Small intestine (tissue), 7 donors: Measurements from ENCODE around the gene HNRNPLL. TPM values are rescaled to one million over a fixed set of nuclear protein-coding genes. Genes with fewer than 3 reads are reported as not detected.
"Not testable (repeated sequence)": the region's sequence is repeated elsewhere in the genome, so short reads cannot be mapped to it uniquely, and the experiment has no call there.

Experiments
- DNase-seq, 2 donors: peaks; one replicate each; pipeline versions ENCODE4 v3.0.0 to v3.0.0-alpha.2; 2013
- FAIRE-seq: peaks from 2 replicates; lab custom pipeline; 2012; peaks lifted over from hg19 to GRCh38; lab: Jason Lieb, UNC
- H3K27ac ChIP-seq, 3 donors: one replicate each; pipeline ENCODE4 v1.5.1; 2013; ENCODE audit warnings: low read length in 2 of 3, mild to moderate bottlenecking in 2 of 3, control low read depth in 1 of 3, inconsistent platforms in 1 of 3, low read depth in 1 of 3, moderate library complexity in 1 of 3
- H3K27me3 ChIP-seq, 3 donors: one replicate each; pipeline ENCODE4 v1.6.1; 2013; ENCODE audit warnings: low read length in 3 of 3, inconsistent platforms in 1 of 3; ENCODE audit not compliant: control insufficient read depth in 3 of 3, insufficient read depth in 3 of 3
- H3K36me3 ChIP-seq, 3 donors: one replicate each; pipeline ENCODE4 v1.6.1; 2013; ENCODE audit warnings: low read length in 3 of 3, inconsistent platforms in 1 of 3, low read depth in 1 of 3, mild to moderate bottlenecking in 1 of 3, moderate library complexity in 1 of 3; ENCODE audit not compliant: control insufficient read depth in 3 of 3, insufficient read depth in 2 of 3
- H3K4me1 ChIP-seq, 3 donors: one replicate each; pipeline ENCODE4 v1.6.1; 2013; ENCODE audit warnings: low read length in 2 of 3, inconsistent platforms in 1 of 3, low read depth in 1 of 3, mild to moderate bottlenecking in 1 of 3, moderate library complexity in 1 of 3; ENCODE audit not compliant: control insufficient read depth in 3 of 3, insufficient read depth in 2 of 3
- H3K4me3 ChIP-seq, 3 donors: one replicate each; pipeline ENCODE4 v1.5.1; 2013; ENCODE audit warnings: low read length in 3 of 3, control low read depth in 1 of 3, inconsistent platforms in 1 of 3, low read depth in 1 of 3, mild to moderate bottlenecking in 1 of 3, moderate library complexity in 1 of 3
- H3K9me3 ChIP-seq, 2 donors: one replicate each; pipeline ENCODE4 v1.6.1; 2013; ENCODE audit warnings: low read depth in 1 of 2, low read length in 1 of 2; ENCODE audit not compliant: control insufficient read depth in 2 of 2, insufficient read depth in 1 of 2
- WGBS, 3 donors: extraction: QIAGEN DNeasy Blood & Tissue Kit; methylation state at CpG; one replicate each; pipeline ENCODE4 v1.1.7; 2013; 5-methylcytosine and 5-hydroxymethylcytosine counted together
- polyA plus RNA-seq, 4 donors: library from polyadenylated mRNA; stranded (reverse) in 3 of 4; unstranded in 1 of 4; fragments of 200-250 nt in 3 of 4; fragments of 120-200 nt in 1 of 4; gene quantifications; one replicate each; pipeline versions ENCODE4 v1.2.1 to v1.2.3, GENCODE V29; 2013
- donor health status: healthy with polysubstance abuse.
- donor health status: control.
- donor health status: control.
- donor health status: Bipolar disorder and iron deficiency.
- donor health status: healthy.

HNRNPLL gene
- polyA plus RNA-seq, 4 donors: 17.3 to 36.3 (median 19.7) TPM

GRCh38 chr2:38539086-38539485 lies 63.6 kb downstream of the HNRNPLL start:
- H3K36me3 ChIP-seq: no peaks in the 10 kb centered on the region
- FAIRE-seq (no peak), DNase-seq (no peak)
- peaks cover 0 to 15% (median 8%) of the 10 kb centered on the region in 3 donors for H3K4me1 ChIP-seq
- no peaks in the 10 kb centered on the region for H3K9me3 ChIP-seq
- H3K4me3 ChIP-seq: no peak overlapping the region
- H3K27ac ChIP-seq: no peak overlapping the region
- no peaks in the 10 kb centered on the region for H3K27me3 ChIP-seq
- 80 to 90% (median 81%) methylated on average over 5 of the region's 5 CpGs for WGBS, 3 donors

- H3K4me1 ChIP-seq: peaks cover 0 to 15% (median 8%) of the 10 kb centered on the region in 3 donors
- no peak overlapping the region for H3K27ac ChIP-seq
- no peaks in the 10 kb centered on the region for H3K36me3 ChIP-seq
- H3K9me3 ChIP-seq: no peaks in the 10 kb centered on the region
- no peaks in the 10 kb centered on the region for H3K27me3 ChIP-seq
- 77 to 86% (median 80%) methylated on average over 3 of the region's 3 CpGs for WGBS, 3 donors
- no peak for FAIRE-seq
- H3K4me3 ChIP-seq: no peak overlapping the region
- no peak for DNase-seq
Measured at GRCh38 chr2:38537937-38538525, 64.7 kb downstream of the HNRNPLL start.

- not testable (repeated sequence) for DNase-seq, FAIRE-seq, H3K27ac ChIP-seq, H3K9me3 ChIP-seq, H3K27me3 ChIP-seq, H3K4me3 ChIP-seq, H3K36me3 ChIP-seq
- H3K4me1 ChIP-seq: peaks cover 0 to 15% (median 8%) of the 10 kb centered on the region in 3 donors
- WGBS, 3 donors: 91 to 93% (median 93%) methylated on average over 13 of the region's 13 CpGs
Measured at GRCh38 chr2:38537296-38537695, 65.4 kb downstream of the HNRNPLL start.

GRCh38 chr2:38535744-38536506 lies 66.8 kb downstream of the HNRNPLL start:
- H3K9me3 ChIP-seq: no peaks in the 10 kb centered on the region
- no peak for FAIRE-seq
- no peaks in the 10 kb centered on the region for H3K27me3 ChIP-seq
- no peak overlapping the region for H3K27ac ChIP-seq
- WGBS, 3 donors: 3 to 4% (median 3%) methylated on average over 52 to 53 of the region's 53 CpGs
- peaks cover 0 to 11% (median 3%) of the 10 kb centered on the region in 3 donors for H3K4me1 ChIP-seq
- DNase-seq: peak; percentile 65 to 89
- no peaks in the 10 kb centered on the region for H3K36me3 ChIP-seq
- peak overlapping the region in 2 of 3 donors; percentile 45 to 55 for H3K4me3 ChIP-seq

GRCh38 chr2:38535404-38535743 lies 67.4 kb downstream of the HNRNPLL start:
- no peak for FAIRE-seq
- WGBS, 3 donors: 77 to 84% (median 79%) methylated on average over 11 of the region's 11 CpGs
- no peaks in the 10 kb centered on the region for H3K9me3 ChIP-seq

GRCh38 chr2:38534746-38535403 lies 67.9 kb downstream of the HNRNPLL start:
- Histone ChIP-seq H3K27ac (no peak overlapping the region), H3K4me3 (no peak overlapping the region), H3K9me3 (no peaks in the 10 kb centered on the region), H3K4me1 (peaks cover 0 to 4% (median 0%) of the 10 kb centered on the region in 3 donors), H3K27me3 (no peaks in the 10 kb centered on the region), H3K36me3 (no peaks in the 10 kb centered on the region)
- peak; percentile 27 to 28 for DNase-seq
- WGBS, 3 donors: 68 to 83% (median 83%) methylated on average over 16 of the region's 16 CpGs
- no peak for FAIRE-seq

More at GRCh38 chr2:38535404-38535743, 67.4 kb downstream of the HNRNPLL start:
- DNase-seq: no peak
- no peaks in the 10 kb centered on the region for H3K36me3 ChIP-seq
- no peak overlapping the region for H3K4me3 ChIP-seq
- no peak overlapping the region for H3K27ac ChIP-seq
- H3K4me1 ChIP-seq: peaks cover 0 to 6% (median 0%) of the 10 kb centered on the region in 3 donors
- H3K27me3 ChIP-seq: no peaks in the 10 kb centered on the region

- no peaks in the 10 kb centered on the region for H3K36me3 ChIP-seq
- H3K27me3 ChIP-seq: no peaks in the 10 kb centered on the region
- 80 to 85% (median 84%) methylated on average over 10 of the region's 10 CpGs for WGBS, 3 donors
- H3K9me3 ChIP-seq: no peaks in the 10 kb centered on the region
- peaks cover 0 to 4% (median 0%) of the 10 kb centered on the region in 3 donors for H3K4me1 ChIP-seq
- H3K4me3 ChIP-seq: no peak overlapping the region
- H3K27ac ChIP-seq: no peak overlapping the region
- DNase-seq (no peak), FAIRE-seq (no peak)
Measured at GRCh38 chr2:38533757-38534545, 68.8 kb downstream of the HNRNPLL start.

GRCh38 chr2:38533180-38533579 lies 69.5 kb downstream of the HNRNPLL start:
- DNase-seq (no peak), FAIRE-seq (no peak)
- WGBS, 3 donors: 62 to 73% (median 71%) methylated on average over 9 of the region's 9 CpGs
- H3K27me3 ChIP-seq: peaks cover 0 to 2% (median 2%) of the 10 kb centered on the region in 3 donors
- no peaks in the 10 kb centered on the region for H3K9me3 ChIP-seq
- H3K4me3 ChIP-seq: no peak overlapping the region
- peaks cover 0 to 4% (median 0%) of the 10 kb centered on the region in 3 donors for H3K4me1 ChIP-seq
- no peak overlapping the region for H3K27ac ChIP-seq
- H3K36me3 ChIP-seq: no peaks in the 10 kb centered on the region
